ENCODE results near the gene HECW1.

GRCh38 chr7:43505412-43505811 is 393.0 kb downstream of the HECW1 start:
- no peak for TF ChIP-seq POLR2A (IDR thresholded peaks at IDR 0.05)
- TF ChIP-seq CTCF (IDR thresholded peaks at IDR 0.05 in 4 of 5, conservative IDR thresholded peaks at IDR 0.05 in 1 of 5): no peak
